ENCODE measurements around the gene SNRPD1.
"Not testable (repeated sequence)": the region's sequence is repeated elsewhere in the genome, so short reads cannot be mapped to it uniquely, and the experiment has no call there.

SNRPD1 gene

GRCh38 chr18:21629089-21629832 is 17.1 kb downstream of the SNRPD1 start:
- TF ChIP-seq, protein P1, sequence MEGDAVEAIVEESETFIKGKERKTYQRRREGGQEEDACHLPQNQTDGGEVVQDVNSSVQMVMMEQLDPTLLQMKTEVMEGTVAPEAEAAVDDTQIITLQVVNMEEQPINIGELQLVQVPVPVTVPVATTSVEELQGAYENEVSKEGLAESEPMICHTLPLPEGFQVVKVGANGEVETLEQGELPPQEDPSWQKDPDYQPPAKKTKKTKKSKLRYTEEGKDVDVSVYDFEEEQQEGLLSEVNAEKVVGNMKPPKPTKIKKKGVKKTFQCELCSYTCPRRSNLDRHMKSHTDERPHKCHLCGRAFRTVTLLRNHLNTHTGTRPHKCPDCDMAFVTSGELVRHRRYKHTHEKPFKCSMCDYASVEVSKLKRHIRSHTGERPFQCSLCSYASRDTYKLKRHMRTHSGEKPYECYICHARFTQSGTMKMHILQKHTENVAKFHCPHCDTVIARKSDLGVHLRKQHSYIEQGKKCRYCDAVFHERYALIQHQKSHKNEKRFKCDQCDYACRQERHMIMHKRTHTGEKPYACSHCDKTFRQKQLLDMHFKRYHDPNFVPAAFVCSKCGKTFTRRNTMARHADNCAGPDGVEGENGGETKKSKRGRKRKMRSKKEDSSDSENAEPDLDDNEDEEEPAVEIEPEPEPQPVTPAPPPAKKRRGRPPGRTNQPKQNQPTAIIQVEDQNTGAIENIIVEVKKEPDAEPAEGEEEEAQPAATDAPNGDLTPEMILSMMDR (IDR thresholded peaks at IDR 0.05; ENCODE audit: extremely low read depth, insufficient read depth, missing control alignments) = no peak
- peak; percentile 21 for DNase-seq (ENCODE audit: low spot score)
- in situ Hi-C loops (cut with MboI; ENCODE audit: low pct_unique_long_range_greater_than_20kb, low sequenced_read_pairs, unreplicated experiment) = no loop called here

- in situ Hi-C loops (cut with MboI; ENCODE audit: low pct_unique_long_range_greater_than_20kb, low sequenced_read_pairs, unreplicated experiment) = no loop called here
- TF ChIP-seq, protein P1 (IDR thresholded peaks at IDR 0.05; ENCODE audit: extremely low read depth, insufficient read depth, missing control alignments) = no peak
- DNase-seq (ENCODE audit: low spot score) = no peak
Measured at GRCh38 chr18:21632393-21632792, 20.3 kb downstream of the SNRPD1 start.

DNA sequence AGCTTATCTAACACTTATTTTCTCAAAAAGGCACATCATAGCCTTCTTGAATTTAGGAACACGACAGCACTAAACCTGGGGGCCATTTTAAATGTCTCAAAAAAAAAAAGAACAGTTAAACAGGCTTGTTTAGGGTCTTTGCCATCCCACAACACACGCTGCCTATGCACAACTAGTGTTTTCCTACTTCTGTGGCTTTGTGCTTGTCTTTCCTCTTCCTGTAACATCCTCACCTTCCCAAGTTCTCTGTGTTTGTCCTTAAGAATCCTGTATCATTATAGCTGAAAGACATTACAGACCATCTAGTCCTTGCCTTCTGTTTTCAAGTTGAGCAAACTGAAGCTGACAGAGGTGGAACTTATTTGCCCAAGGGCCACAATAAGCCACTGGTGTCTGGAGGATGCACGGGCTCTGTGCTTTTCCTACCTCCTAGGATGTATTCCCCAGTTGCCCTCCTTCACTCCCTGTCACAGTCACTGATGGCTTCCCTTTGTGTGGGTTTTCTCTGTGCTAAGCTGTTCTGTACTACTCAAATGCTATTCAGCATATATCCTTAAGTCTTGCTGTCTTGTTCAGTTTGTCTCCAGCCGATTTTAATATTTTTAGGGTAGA is 22.6 kb downstream of the SNRPD1 start:
- TF ChIP-seq, protein P1 (IDR thresholded peaks at IDR 0.05; ENCODE audit: extremely low read depth, insufficient read depth, missing control alignments) = no peak
- in situ Hi-C loops (cut with MboI; ENCODE audit: low pct_unique_long_range_greater_than_20kb, low sequenced_read_pairs, unreplicated experiment) = no loop called here

GRCh38 chr18:21636769-21637168 is 24.7 kb downstream of the SNRPD1 start:
- TF ChIP-seq, protein P1 (IDR thresholded peaks at IDR 0.05; ENCODE audit: extremely low read depth, insufficient read depth, missing control alignments) = no peak
- in situ Hi-C loops (cut with MboI; ENCODE audit: low pct_unique_long_range_greater_than_20kb, low sequenced_read_pairs, unreplicated experiment) = no loop called here
- no peak for DNase-seq (ENCODE audit: low spot score)

More for the DNA sequence above, 22.6 kb downstream of the SNRPD1 start:
- DNase-seq (ENCODE audit: low spot score) = no peak

- in situ Hi-C loops (cut with MboI; ENCODE audit: low pct_unique_long_range_greater_than_20kb, low sequenced_read_pairs, unreplicated experiment) = no loop called here
- no peak for DNase-seq (ENCODE audit: low spot score)
- TF ChIP-seq, protein P1 (IDR thresholded peaks at IDR 0.05; ENCODE audit: extremely low read depth, insufficient read depth, missing control alignments) = no peak
Measured at GRCh38 chr18:21638822-21639221, 26.7 kb downstream of the SNRPD1 start.

- DNase-seq (ENCODE audit: low spot score); in situ Hi-C loops (cut with MboI; ENCODE audit: low pct_unique_long_range_greater_than_20kb, low sequenced_read_pairs, unreplicated experiment): not testable (repeated sequence)
Measured at GRCh38 chr18:21640375-21640774, 28.3 kb downstream of the SNRPD1 start.

DNA sequence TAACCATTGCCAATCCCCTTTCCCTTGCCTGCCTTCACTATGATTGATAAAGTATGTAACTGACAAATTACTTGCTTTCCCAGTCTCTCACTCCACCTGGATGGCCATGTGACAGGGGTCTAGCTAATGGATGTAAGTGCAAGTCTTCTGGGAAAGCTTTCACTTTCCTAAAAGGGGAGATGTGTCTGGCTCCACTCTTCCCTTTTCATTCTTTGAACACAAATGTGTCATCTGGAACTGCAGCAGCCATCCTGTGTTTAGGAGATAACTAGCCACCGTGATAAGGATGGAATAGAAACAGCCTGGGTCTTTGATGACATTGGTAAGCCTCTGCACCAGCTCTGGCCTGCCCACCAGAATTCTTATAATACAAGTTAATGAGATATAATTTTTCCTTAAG is 38.2 kb downstream of the SNRPD1 start:
- TF ChIP-seq, protein P1 (IDR thresholded peaks at IDR 0.05; ENCODE audit: extremely low read depth, insufficient read depth, missing control alignments) = no peak
- in situ Hi-C loops (cut with MboI; ENCODE audit: low pct_unique_long_range_greater_than_20kb, low sequenced_read_pairs, unreplicated experiment) = no loop called here
- DNase-seq (ENCODE audit: low spot score) = no peak
